Measurements from ENCODE around the gene CSGALNACT2.
A peak's percentile ranks its signal among the peaks of the same experiment; 100 is the strongest.

CSGALNACT2 gene

DNA sequence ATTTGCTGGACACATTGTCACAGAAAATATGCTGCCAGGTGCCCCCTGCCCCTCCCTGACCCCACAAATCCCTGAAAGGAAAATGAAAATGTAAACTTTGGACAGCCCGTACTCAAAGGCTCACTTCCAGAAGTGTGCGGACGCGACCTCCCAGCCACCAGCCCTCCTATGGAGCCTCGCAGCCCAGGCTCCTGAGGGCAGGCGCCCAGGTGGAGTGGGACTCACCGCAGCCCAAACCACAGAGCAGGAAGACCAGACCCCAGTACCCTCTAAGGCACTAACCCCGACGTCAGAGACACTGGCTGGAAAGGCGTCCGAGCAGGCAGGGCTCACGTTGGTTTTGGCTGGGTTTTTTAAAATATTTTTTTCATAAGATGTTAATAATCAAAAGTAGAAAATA, 57.3 kb downstream of the CSGALNACT2 start:
- Histone ChIP-seq H3K9me3 (ENCODE audit: control insufficient read depth, low read depth, low read length) (no peaks in the 10 kb centered on the region), H3K36me3 (ENCODE audit: control insufficient read depth, low read depth, low read length) (peaks cover 30% of the 10 kb centered on the region), H3K27ac (ENCODE audit: low read length) (no peak overlapping the region), H3K4me3 (ENCODE audit: low read length) (no peak overlapping the region), H3K4me1 (ENCODE audit: control insufficient read depth, low read depth, low read length) (no peaks in the 10 kb centered on the region), H3K27me3 (ENCODE audit: control insufficient read depth, insufficient read depth, low read length) (no peaks in the 10 kb centered on the region), H3K9ac (ENCODE audit: low read length) (no peak overlapping the region)

DNA sequence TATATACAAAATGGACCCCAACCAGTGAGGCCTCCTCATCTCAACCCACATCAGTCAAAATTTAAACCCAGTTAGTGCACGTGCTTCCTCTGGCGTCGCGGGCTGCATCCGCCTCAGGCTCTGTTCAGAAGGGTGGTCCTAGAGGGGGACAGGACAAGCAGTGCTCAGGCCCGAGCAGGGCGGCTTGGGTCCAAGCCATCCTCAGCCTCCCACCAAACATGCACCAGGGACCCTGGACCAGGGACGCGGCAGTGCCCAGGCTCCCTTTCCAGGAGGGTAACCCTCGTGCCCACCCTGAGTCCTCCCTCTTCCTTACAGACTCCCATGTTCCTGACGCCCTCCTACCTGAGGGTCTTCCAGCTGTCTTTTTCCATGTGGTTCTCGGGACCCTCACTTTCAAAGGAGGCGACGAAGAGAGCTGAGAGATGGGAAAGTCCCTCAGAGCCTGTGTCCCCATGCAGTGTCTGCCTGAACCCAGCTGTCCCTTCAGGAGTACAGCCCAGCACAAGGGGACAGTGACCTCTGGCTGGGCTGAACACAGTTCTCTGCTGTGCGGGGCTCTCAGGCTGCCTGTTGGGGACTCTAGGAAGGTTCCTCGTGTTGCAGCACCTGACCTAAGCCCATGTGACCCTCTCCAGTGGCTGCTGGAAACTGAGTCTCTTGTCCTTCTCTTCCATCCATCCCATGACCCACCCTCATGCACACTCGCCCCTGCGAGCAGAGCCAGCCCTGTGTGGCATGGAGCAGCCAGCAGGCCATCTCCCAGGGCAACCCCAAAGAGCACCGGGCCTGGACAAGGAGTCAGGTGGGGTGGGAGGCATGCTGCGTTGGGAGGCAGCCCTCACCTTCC, 58.1 kb downstream of the CSGALNACT2 start:
- Histone ChIP-seq H3K4me1 (ENCODE audit: control insufficient read depth, low read depth, low read length) (no peaks in the 10 kb centered on the region), H3K9me3 (ENCODE audit: control insufficient read depth, low read depth, low read length) (no peaks in the 10 kb centered on the region), H3K4me3 (ENCODE audit: low read length) (no peak overlapping the region), H3K36me3 (ENCODE audit: control insufficient read depth, low read depth, low read length) (peaks cover 30% of the 10 kb centered on the region), H3K27ac (ENCODE audit: low read length) (no peak overlapping the region), H3K27me3 (ENCODE audit: control insufficient read depth, insufficient read depth, low read length) (no peaks in the 10 kb centered on the region), H3K9ac (ENCODE audit: low read length) (no peak overlapping the region)

DNA sequence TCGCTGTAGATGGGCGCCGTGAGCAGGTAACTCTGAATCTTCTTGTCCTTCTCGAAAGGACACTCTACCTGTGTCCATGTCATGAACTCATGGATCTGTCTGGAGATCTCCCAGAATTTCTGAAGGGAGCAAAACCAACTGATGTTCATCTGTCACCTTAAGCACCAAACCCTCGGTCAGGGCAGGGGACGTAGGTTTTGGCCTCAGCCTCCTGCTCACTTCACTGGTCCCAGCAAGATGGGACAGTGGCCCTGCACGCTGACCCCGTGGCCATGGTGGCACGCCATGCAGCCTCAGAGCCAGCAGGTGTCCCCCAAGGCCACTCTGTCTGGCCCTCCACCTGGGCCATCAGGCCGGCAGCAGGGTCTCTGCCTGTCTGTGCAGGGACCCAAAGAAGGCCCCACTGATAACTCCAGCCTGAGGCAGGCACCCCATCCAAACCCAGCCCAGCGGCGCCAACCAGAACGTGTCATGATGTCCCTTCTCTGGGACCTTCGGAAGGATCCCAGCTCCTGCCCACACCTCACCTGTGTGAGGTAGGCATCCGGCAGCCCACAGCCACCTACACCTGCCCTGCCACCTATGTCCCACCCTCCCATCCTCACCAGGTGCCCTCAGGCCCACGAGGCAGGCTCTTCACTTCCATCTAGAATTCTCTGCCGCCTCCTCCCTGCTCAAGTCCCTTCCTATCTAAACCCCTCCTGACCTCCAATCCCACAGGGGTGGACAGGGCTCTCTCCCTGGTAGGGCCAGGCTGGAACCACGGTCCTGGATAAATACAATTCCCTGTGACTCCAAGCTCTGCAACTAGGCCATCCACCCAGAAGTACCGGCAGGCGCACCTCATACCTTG, 59.0 kb downstream of the CSGALNACT2 start:
- Histone ChIP-seq H3K27ac (ENCODE audit: low read length) (no peak overlapping the region), H3K27me3 (ENCODE audit: control insufficient read depth, insufficient read depth, low read length) (no peaks in the 10 kb centered on the region), H3K4me3 (ENCODE audit: low read length) (no peak overlapping the region), H3K36me3 (ENCODE audit: control insufficient read depth, low read depth, low read length) (peaks cover 30% of the 10 kb centered on the region), H3K4me1 (ENCODE audit: control insufficient read depth, low read depth, low read length) (peaks cover 3% of the 10 kb centered on the region), H3K9me3 (ENCODE audit: control insufficient read depth, low read depth, low read length) (no peaks in the 10 kb centered on the region), H3K9ac (ENCODE audit: low read length) (no peak overlapping the region)

GRCh38 chr10:43197834-43198681, 59.8 kb downstream of the CSGALNACT2 start:
- H3K36me3 ChIP-seq (ENCODE audit: control insufficient read depth, low read depth, low read length): peaks cover 30% of the 10 kb centered on the region
- H3K9me3 ChIP-seq (ENCODE audit: control insufficient read depth, low read depth, low read length): no peaks in the 10 kb centered on the region
- H3K4me3 ChIP-seq (ENCODE audit: low read length): no peak overlapping the region
- no peak overlapping the region for H3K27ac ChIP-seq (ENCODE audit: low read length)
- no peak overlapping the region for H3K9ac ChIP-seq (ENCODE audit: low read length)
- H3K27me3 ChIP-seq (ENCODE audit: control insufficient read depth, insufficient read depth, low read length): no peaks in the 10 kb centered on the region
- peaks cover 3% of the 10 kb centered on the region for H3K4me1 ChIP-seq (ENCODE audit: control insufficient read depth, low read depth, low read length)

- Histone ChIP-seq H3K4me3 (ENCODE audit: low read length) (no peak overlapping the region), H3K27me3 (ENCODE audit: control insufficient read depth, insufficient read depth, low read length) (no peaks in the 10 kb centered on the region), H3K4me1 (ENCODE audit: control insufficient read depth, low read depth, low read length) (peaks cover 3% of the 10 kb centered on the region), H3K9ac (ENCODE audit: low read length) (no peak overlapping the region), H3K27ac (ENCODE audit: low read length) (no peak overlapping the region), H3K9me3 (ENCODE audit: control insufficient read depth, low read depth, low read length) (no peaks in the 10 kb centered on the region), H3K36me3 (ENCODE audit: control insufficient read depth, low read depth, low read length) (peaks cover 30% of the 10 kb centered on the region)
These were observed 60.4 kb downstream of the CSGALNACT2 start for GRCh38 chr10:43198682-43199005.

DNA sequence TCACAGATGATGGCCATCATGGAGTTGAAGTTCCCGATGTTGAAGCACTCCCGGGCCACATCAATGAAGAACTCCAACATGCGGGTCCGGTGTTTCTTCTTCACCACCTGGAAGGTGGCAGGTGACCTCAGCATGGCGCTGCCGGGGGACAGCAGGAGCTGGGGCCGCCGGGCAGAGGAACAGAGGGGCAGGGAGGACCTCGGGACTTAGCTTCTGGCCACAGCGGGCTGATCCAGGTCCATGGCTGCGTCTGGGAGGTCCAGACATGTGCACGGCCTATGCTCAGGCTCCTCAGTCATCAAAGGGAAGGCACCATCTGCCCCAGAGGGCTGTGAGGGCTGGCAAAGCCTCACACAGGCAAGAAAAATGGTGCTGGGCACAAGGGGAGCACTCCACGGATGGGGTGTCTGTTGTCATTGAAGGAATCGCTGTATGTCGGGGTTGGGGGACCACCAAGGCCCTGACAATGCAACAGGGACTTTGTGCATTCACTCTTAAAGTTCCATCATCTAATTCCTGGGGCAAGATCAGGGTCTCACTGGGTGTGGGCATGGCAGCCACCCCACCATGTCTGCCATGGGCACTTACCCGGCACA, 60.9 kb downstream of the CSGALNACT2 start:
- no peak overlapping the region for H3K9ac ChIP-seq (ENCODE audit: low read length)
- no peaks in the 10 kb centered on the region for H3K27me3 ChIP-seq (ENCODE audit: control insufficient read depth, insufficient read depth, low read length)
- peaks cover 30% of the 10 kb centered on the region for H3K36me3 ChIP-seq (ENCODE audit: control insufficient read depth, low read depth, low read length)
- H3K4me1 ChIP-seq (ENCODE audit: control insufficient read depth, low read depth, low read length): peaks cover 3% of the 10 kb centered on the region
- no peaks in the 10 kb centered on the region for H3K9me3 ChIP-seq (ENCODE audit: control insufficient read depth, low read depth, low read length)
- H3K4me3 ChIP-seq (ENCODE audit: low read length): no peak overlapping the region
- H3K27ac ChIP-seq (ENCODE audit: low read length): no peak overlapping the region

DNA sequence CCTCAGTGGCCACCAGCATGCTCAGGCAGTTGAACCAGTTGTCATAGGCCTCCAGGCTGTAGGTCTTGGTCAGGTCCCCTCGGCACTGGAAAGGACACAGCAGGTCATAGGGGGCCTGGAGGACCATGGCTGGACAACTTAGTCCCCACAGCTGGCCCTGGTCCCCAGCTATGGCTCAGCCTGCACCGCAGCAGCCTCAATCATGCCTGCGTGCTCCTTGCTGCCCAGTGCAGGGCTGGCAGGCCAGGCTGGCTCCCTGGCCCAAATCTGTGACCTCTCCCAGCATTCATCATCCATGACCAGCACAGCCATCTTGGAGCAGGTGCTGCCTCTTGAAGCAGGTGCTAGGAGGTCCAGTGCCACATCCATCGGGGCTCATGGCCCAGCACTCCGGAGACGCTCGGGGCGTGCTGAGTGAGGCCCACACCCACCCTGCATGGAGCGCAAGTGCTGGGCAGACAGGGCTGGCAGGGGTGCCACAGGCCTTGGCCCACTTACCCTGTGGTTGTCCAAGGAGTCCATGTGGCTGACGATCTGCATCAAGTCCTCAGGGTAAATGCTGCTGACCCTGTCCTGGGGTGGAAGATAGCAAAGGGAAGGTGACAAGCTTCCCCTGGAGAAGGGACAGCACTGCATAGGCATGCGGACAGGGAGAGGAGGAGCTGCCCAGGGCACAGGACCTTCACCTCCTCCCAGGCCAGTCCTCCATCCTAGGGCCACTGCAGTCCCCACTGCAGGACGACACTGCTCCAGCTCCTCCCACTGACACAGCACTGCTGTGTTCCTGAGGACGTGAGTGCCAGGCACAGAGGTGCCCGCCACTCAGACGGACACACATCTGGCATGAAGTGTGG, 61.7 kb downstream of the CSGALNACT2 start:
- H3K36me3 ChIP-seq (ENCODE audit: control insufficient read depth, low read depth, low read length): peaks cover 30% of the 10 kb centered on the region
- H3K27ac ChIP-seq (ENCODE audit: low read length): no peak overlapping the region
- no peaks in the 10 kb centered on the region for H3K9me3 ChIP-seq (ENCODE audit: control insufficient read depth, low read depth, low read length)
- no peak overlapping the region for H3K4me3 ChIP-seq (ENCODE audit: low read length)
- H3K9ac ChIP-seq (ENCODE audit: low read length): no peak overlapping the region
- H3K27me3 ChIP-seq (ENCODE audit: control insufficient read depth, insufficient read depth, low read length): no peaks in the 10 kb centered on the region
- peaks cover 3% of the 10 kb centered on the region for H3K4me1 ChIP-seq (ENCODE audit: control insufficient read depth, low read depth, low read length)

- Histone ChIP-seq H3K36me3 (ENCODE audit: control insufficient read depth, low read depth, low read length) (peaks cover 30% of the 10 kb centered on the region), H3K9me3 (ENCODE audit: control insufficient read depth, low read depth, low read length) (no peaks in the 10 kb centered on the region), H3K4me1 (ENCODE audit: control insufficient read depth, low read depth, low read length) (peaks cover 3% of the 10 kb centered on the region), H3K4me3 (ENCODE audit: low read length) (no peak overlapping the region), H3K27me3 (ENCODE audit: control insufficient read depth, insufficient read depth, low read length) (no peaks in the 10 kb centered on the region), H3K9ac (ENCODE audit: low read length) (no peak overlapping the region), H3K27ac (ENCODE audit: low read length) (no peak overlapping the region)
These were observed 62.5 kb downstream of the CSGALNACT2 start for GRCh38 chr10:43200538-43201390.

DNA sequence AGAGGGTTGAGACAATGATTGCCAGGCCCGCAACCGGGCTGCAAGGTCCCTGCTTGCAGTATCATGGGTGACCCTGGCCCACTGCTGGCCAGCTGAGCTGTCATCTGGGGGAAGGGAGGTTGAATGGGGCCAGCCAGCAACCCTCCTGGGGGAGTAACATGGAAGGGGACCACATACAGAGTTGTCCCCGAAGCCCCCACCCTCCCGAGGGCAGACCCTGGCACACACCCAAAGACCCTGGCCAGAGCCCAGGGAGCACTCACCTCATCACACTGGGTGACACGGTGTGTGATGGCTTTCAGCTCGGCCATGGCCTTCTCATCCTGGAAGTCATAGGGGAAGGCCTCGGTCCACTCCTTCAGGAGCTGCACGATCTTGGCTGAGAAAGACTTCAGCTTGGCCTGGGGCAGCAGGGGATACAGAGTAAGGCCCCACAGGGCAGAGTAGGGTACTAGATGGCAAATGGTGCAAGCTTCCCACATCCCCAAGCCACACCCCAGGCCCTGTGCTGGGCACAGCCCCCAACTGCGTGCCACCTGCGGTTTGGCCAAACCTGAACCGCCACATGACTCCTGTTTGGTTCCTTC, 63.4 kb downstream of the CSGALNACT2 start:
- peaks cover 30% of the 10 kb centered on the region for H3K36me3 ChIP-seq (ENCODE audit: control insufficient read depth, low read depth, low read length)
- peaks cover 3% of the 10 kb centered on the region for H3K4me1 ChIP-seq (ENCODE audit: control insufficient read depth, low read depth, low read length)
- no peaks in the 10 kb centered on the region for H3K27me3 ChIP-seq (ENCODE audit: control insufficient read depth, insufficient read depth, low read length)
- H3K4me3 ChIP-seq (ENCODE audit: low read length): peak overlapping the region; percentile 77
- H3K27ac ChIP-seq (ENCODE audit: low read length): no peak overlapping the region
- no peak overlapping the region for H3K9ac ChIP-seq (ENCODE audit: low read length)
- H3K9me3 ChIP-seq (ENCODE audit: control insufficient read depth, low read depth, low read length): no peaks in the 10 kb centered on the region
